ENCODE data around the gene SDR9C7. TPM values are rescaled to one million over a fixed set of nuclear protein-coding genes. Genes with fewer than 3 reads are reported as not detected.
"Not testable (repeated sequence)": the region's sequence is repeated elsewhere in the genome, so short reads cannot be mapped to it uniquely, and the experiment has no call there.

Gene SDR9C7
- total RNA-seq, 1 donor from 2014 or later = not detected

DNA sequence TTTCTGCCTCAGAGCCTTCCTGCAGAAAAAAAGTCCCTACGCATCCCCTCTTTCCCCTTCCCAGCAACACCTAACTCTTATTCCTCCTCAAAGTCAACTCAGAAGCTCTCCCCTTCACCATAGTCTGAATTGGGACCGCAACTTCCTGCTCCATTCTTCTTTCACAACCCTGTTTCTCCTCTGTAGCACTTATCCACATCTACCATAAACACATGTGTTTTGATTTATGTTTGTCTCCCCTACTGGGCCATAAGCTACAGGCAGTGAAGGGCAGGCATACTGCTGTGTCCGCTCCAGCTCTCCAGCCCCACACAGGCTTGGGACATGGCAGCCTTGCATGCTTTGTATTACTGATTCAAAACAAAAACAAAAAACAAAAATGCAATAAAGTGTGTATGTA is 5.9 kb downstream of the SDR9C7 start:
- TF ChIP-seq, protein P1, sequence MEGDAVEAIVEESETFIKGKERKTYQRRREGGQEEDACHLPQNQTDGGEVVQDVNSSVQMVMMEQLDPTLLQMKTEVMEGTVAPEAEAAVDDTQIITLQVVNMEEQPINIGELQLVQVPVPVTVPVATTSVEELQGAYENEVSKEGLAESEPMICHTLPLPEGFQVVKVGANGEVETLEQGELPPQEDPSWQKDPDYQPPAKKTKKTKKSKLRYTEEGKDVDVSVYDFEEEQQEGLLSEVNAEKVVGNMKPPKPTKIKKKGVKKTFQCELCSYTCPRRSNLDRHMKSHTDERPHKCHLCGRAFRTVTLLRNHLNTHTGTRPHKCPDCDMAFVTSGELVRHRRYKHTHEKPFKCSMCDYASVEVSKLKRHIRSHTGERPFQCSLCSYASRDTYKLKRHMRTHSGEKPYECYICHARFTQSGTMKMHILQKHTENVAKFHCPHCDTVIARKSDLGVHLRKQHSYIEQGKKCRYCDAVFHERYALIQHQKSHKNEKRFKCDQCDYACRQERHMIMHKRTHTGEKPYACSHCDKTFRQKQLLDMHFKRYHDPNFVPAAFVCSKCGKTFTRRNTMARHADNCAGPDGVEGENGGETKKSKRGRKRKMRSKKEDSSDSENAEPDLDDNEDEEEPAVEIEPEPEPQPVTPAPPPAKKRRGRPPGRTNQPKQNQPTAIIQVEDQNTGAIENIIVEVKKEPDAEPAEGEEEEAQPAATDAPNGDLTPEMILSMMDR (IDR thresholded peaks at IDR 0.05) = no peak

DNA sequence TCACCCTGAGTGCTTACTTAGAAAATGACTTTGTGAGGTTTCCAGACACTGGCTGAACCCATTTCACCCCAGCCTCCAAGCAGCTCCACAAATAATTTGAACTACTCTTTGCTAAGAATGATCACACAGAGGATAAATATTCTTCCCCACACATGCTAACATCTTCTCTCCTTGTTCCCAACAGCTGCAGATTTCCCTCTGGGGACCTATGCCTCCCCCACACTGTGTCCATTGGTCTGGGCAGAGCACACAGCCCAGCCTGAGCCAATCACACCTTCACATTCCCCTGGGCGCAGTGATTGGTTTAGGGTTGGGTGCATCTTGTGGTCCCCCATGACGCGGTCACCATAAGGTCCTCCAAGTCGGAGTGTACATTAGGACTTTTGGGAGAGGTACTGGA is 6.9 kb downstream of the SDR9C7 start:
- H3K4me3 Mint-ChIP-seq (ENCODE audit: unreplicated experiment) = no peak overlapping the region
- peaks cover 2% of the 10 kb centered on the region for H3K36me3 Mint-ChIP-seq (ENCODE audit: low read depth)
- H3K27ac Mint-ChIP-seq (ENCODE audit: unreplicated experiment) = no peak overlapping the region

More for the DNA sequence above, 5.9 kb downstream of the SDR9C7 start:
- no peak overlapping the region for H3K4me3 Mint-ChIP-seq (ENCODE audit: unreplicated experiment)
- no peak overlapping the region for H3K27ac Mint-ChIP-seq (ENCODE audit: unreplicated experiment)
- H3K9me3 Mint-ChIP-seq (ENCODE audit: low read depth) = no peaks in the 10 kb centered on the region
- DNase-seq (ENCODE audit: low spot score) = no peak
- H3K36me3 Mint-ChIP-seq (ENCODE audit: low read depth) = peaks cover 2% of the 10 kb centered on the region
- no peaks in the 10 kb centered on the region for H3K4me1 Mint-ChIP-seq (ENCODE audit: low read depth)
- H3K27me3 Mint-ChIP-seq (ENCODE audit: low read depth) = peaks cover 34% of the 10 kb centered on the region

DNA sequence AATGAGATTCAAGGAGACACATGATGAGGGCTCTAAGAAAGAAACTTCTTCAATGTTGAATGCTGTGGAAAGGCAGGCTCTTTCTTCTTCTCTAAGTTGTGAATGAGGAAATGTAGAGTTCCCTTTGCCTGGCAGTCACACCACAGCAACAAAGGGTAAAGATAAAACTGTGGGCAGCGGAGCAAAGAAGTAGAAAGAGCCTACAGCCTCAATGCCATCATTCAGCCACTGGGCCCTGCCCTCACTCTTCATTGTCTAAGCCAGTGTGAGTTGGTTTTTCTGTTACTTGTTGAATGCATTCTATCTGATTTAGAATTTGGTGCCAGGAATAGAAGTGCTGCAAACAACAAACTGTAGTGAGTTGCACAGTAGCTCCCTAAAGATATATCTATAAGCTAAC is 12.2 kb downstream of the SDR9C7 start:
- TF ChIP-seq, protein P1 (IDR thresholded peaks at IDR 0.05) = no peak
- peaks cover 6% of the 10 kb centered on the region for H3K36me3 Mint-ChIP-seq (ENCODE audit: low read depth)
- H3K27me3 Mint-ChIP-seq (ENCODE audit: low read depth) = peaks cover 24% of the 10 kb centered on the region
- peaks cover 8% of the 10 kb centered on the region for H3K9me3 Mint-ChIP-seq (ENCODE audit: low read depth)
- DNase-seq (ENCODE audit: low spot score) = no peak
- no peak overlapping the region for H3K27ac Mint-ChIP-seq (ENCODE audit: unreplicated experiment)
- no peak overlapping the region for H3K4me3 Mint-ChIP-seq (ENCODE audit: unreplicated experiment)
- no peaks in the 10 kb centered on the region for H3K4me1 Mint-ChIP-seq (ENCODE audit: low read depth)

More for the DNA sequence above, 6.9 kb downstream of the SDR9C7 start:
- no peaks in the 10 kb centered on the region for H3K4me1 Mint-ChIP-seq (ENCODE audit: low read depth)
- TF ChIP-seq, protein P1 (IDR thresholded peaks at IDR 0.05) = no peak
- no peaks in the 10 kb centered on the region for H3K9me3 Mint-ChIP-seq (ENCODE audit: low read depth)
- no peak for DNase-seq (ENCODE audit: low spot score)
- H3K27me3 Mint-ChIP-seq (ENCODE audit: low read depth) = peaks cover 34% of the 10 kb centered on the region

DNA sequence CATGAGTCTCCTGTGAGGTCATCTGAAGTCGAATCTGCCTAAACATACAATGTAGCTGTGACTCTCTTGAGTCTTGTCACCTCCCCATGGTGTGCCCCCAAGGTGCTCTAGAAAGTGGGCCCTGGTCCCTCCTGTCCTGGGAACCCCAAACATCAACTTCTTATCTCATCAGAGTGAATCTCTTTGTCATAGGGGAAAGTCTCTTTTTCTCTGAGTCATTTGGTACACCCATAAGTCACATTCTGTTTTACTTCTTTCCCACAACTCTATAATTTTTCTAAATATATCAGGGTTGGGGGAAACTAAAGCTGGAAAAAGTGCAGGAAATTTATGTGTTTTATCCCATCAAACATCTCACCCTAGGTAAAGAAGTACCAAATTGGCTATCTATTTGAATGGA is 12.9 kb downstream of the SDR9C7 start:
- no peaks in the 10 kb centered on the region for H3K4me1 Mint-ChIP-seq (ENCODE audit: low read depth)
- H3K27ac Mint-ChIP-seq (ENCODE audit: unreplicated experiment) = no peak overlapping the region
- H3K9me3 Mint-ChIP-seq (ENCODE audit: low read depth) = peaks cover 8% of the 10 kb centered on the region
- H3K27me3 Mint-ChIP-seq (ENCODE audit: low read depth) = peaks cover 24% of the 10 kb centered on the region
- H3K4me3 Mint-ChIP-seq (ENCODE audit: unreplicated experiment) = no peak overlapping the region
- DNase-seq (ENCODE audit: low spot score) = no peak
- peaks cover 5% of the 10 kb centered on the region for H3K36me3 Mint-ChIP-seq (ENCODE audit: low read depth)
- TF ChIP-seq, protein P1 (IDR thresholded peaks at IDR 0.05) = no peak

DNA sequence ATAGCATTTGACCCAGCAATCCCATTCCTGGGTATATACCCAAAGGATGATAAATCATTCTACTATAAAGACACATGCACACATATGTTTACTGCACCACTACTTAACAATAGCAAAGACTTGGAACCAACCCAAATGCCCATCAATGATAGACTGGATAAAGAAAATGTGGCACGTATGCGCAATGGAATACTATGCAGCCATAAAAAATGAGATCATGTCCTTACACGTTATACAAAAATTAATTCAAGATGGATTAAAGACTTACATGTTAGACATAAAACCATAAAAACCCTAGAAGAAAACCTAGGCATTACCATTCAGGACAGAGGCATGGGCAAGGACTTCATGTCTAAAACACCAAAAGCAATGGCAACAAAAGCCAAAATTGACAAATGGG is 16.1 kb downstream of the SDR9C7 start:
- not testable (repeated sequence) for DNase-seq (ENCODE audit: low spot score); H3K36me3 Mint-ChIP-seq (ENCODE audit: low read depth); H3K4me3 Mint-ChIP-seq (ENCODE audit: unreplicated experiment); H3K27ac Mint-ChIP-seq (ENCODE audit: unreplicated experiment); H3K4me1 Mint-ChIP-seq (ENCODE audit: low read depth); H3K9me3 Mint-ChIP-seq (ENCODE audit: low read depth)
- peaks cover 28% of the 10 kb centered on the region for H3K27me3 Mint-ChIP-seq (ENCODE audit: low read depth)

DNA sequence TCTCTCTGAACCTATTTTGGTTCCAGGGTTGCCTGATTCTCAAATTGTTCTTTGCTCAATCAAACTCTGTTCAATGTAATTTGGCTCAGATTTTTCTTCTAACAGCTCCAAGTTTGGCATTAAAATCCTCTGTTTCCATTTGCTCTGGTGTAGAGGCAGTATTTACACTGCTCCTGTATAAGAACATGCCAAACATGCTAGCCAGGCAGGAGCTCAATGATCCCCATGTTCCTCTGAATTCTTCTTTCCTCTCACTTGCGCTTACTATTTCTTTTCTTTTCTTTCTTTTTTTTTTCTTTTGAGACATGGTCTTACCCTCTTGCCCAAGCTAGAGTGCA is 17.2 kb downstream of the SDR9C7 start:
- H3K36me3 Mint-ChIP-seq (ENCODE audit: low read depth) = peaks cover 2% of the 10 kb centered on the region
- TF ChIP-seq, protein P1 (IDR thresholded peaks at IDR 0.05) = no peak
- H3K4me1 Mint-ChIP-seq (ENCODE audit: low read depth) = no peaks in the 10 kb centered on the region
- DNase-seq (ENCODE audit: low spot score) = no peak
- H3K9me3 Mint-ChIP-seq (ENCODE audit: low read depth) = peaks cover 8% of the 10 kb centered on the region
- H3K27ac Mint-ChIP-seq (ENCODE audit: unreplicated experiment) = no peak overlapping the region
- no peak overlapping the region for H3K4me3 Mint-ChIP-seq (ENCODE audit: unreplicated experiment)
- H3K27me3 Mint-ChIP-seq (ENCODE audit: low read depth) = peaks cover 28% of the 10 kb centered on the region
